Hepatocyte (in vitro differentiated cells): Measurements from ENCODE around the gene NPIPB8.
"Not testable (repeated sequence)": the region's sequence is repeated elsewhere in the genome, so short reads cannot be mapped to it uniquely, and the experiment has no call there.

ENCODE experiments used
- CTCF ChIP-seq: fragments of 200-600 bp; sonication (generic); IDR thresholded peaks from 2 replicates; pipeline ENCODE4 v1.5.1; 2016; ENCODE audit warnings: antibody characterized with exemption, mild to moderate bottlenecking; ENCODE audit not compliant: poor library complexity
- EZH2 ChIP-seq: fragments of 200-600 bp; sonication (generic); IDR thresholded peaks from 2 replicates; pipeline ENCODE4 v1.6.1; 2016; ENCODE audit warnings: antibody characterized with exemption, mild to moderate bottlenecking, borderline replicate concordance

- TF ChIP-seq CTCF, EZH2: not testable (repeated sequence)
Observed at GRCh38 chr16:28600965-28601364, 36.9 kb upstream of the NPIPB8 start.
